OCI-LY1 (cell line): Measurements from ENCODE around the gene TMEM185A.
"Not testable (repeated sequence)": the region's sequence is repeated elsewhere in the genome, so short reads cannot be mapped to it uniquely, and the experiment has no call there.

Experiments
- H2AFZ ChIP-seq: fragments of 200-600 bp; sonication (generic), shearing (Covaris generic); 2 replicates; pipeline ENCODE4 v1.6.0; 2014; ENCODE audit warnings: antibody characterized with exemption, mild to moderate bottlenecking, low read length
- H3F3A ChIP-seq: fragments of 200-600 bp; sonication (generic), shearing (Covaris generic); 2 replicates; pipeline ENCODE4 v1.6.0; 2014; ENCODE audit warnings: mild to moderate bottlenecking, antibody characterized with exemption, low read length, moderate library complexity; ENCODE audit not compliant: insufficient read depth
- H3K27ac ChIP-seq: fragments of 200-600 bp; sonication (generic); 2 replicates; pipeline ENCODE4 v1.5.1; 2014; ENCODE audit warnings: low read length, mixed run types, mild to moderate bottlenecking, low read depth; ENCODE audit not compliant: poor library complexity, severe bottlenecking
- H3K27me3 ChIP-seq: fragments of 200-600 bp; sonication (generic); 2 replicates; pipeline ENCODE4 v1.6.0; 2014; ENCODE audit warnings: antibody characterized with exemption, mild to moderate bottlenecking, low read length, moderate library complexity; ENCODE audit not compliant: insufficient read depth
- H3K36me3 ChIP-seq: fragments of 200-600 bp; sonication (generic); 2 replicates; pipeline ENCODE4 v1.6.1; 2014; ENCODE audit warnings: mild to moderate bottlenecking, antibody characterized with exemption, low read length, moderate library complexity, mixed read lengths; ENCODE audit not compliant: insufficient read depth
- H3K4me1 ChIP-seq: fragments of 200-600 bp; sonication (generic); 2 replicates; pipeline ENCODE4 v1.5.1; 2014; ENCODE audit warnings: mild to moderate bottlenecking, low read length, moderate library complexity; ENCODE audit not compliant: insufficient read depth, severe bottlenecking
- H3K4me2 ChIP-seq: fragments of 200-600 bp; sonication (generic), shearing (Covaris generic); 2 replicates; pipeline ENCODE4 v1.6.1; 2014; ENCODE audit warnings: low read length
- H3K4me3 ChIP-seq: fragments of 200-600 bp; sonication (generic); 2 replicates; pipeline ENCODE4 v1.5.1; 2014; ENCODE audit warnings: low read length, low read depth, mild to moderate bottlenecking, mixed read lengths; ENCODE audit not compliant: poor library complexity, severe bottlenecking
- H3K79me2 ChIP-seq: fragments of 200-600 bp; shearing (Covaris generic); 2 replicates; pipeline ENCODE4 v1.6.1; 2016; ENCODE audit warnings: mixed run types, low read length, mixed read lengths; ENCODE audit not compliant: insufficient read depth
- H3K9ac ChIP-seq: fragments of 200-600 bp; sonication (generic), shearing (Covaris generic); 2 replicates; pipeline ENCODE4 v1.6.1; 2014; ENCODE audit warnings: mild to moderate bottlenecking, low read length, mixed read lengths
- H3K9me2 ChIP-seq: fragments of 200-600 bp; sonication (generic), shearing (Covaris generic); 2 replicates; pipeline ENCODE4 v1.6.1; 2014; ENCODE audit warnings: low read depth, mild to moderate bottlenecking, low read length, mixed read lengths
- H3K9me3 ChIP-seq: fragments of 200-600 bp; shearing (Covaris generic); 2 replicates; pipeline ENCODE4 v1.6.1; 2014; ENCODE audit warnings: low read length, mixed read lengths
- H4K20me1 ChIP-seq: fragments of 200-600 bp; sonication (generic), shearing (Covaris generic); 2 replicates; pipeline ENCODE4 v1.6.0; 2016; ENCODE audit warnings: mild to moderate bottlenecking, low read length; ENCODE audit not compliant: insufficient read depth

The TMEM185A gene

DNA sequence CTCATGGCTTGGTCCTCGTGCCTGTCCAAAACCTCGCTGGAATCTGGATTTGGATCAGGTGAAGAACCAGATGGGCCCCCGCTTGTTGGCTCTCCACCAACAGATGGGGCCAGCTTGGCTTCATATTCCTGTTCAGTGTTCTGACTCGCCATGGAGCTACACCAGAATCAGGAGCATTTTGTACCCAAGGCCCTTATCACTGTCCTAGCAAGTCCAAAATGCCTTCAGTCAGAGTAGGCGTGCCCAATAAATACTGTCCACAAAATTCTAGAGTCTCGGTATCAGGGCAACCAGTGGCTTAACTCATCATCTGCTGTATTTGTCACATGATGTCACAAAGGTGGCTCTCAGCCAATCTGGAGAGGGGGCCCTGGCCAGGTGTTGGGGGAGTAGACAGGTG is 81.9 kb downstream of the TMEM185A start, which contains the start of gene HSFX3:
Gene HSFX3 (minus strand): TSS at position 224 of the 400 bp plus-strand sequence. CDS start 72 bp downstream, at position 152.
- H3K79me2 ChIP-seq, H2AFZ ChIP-seq, H4K20me1 ChIP-seq, H3K4me3 ChIP-seq, H3K27me3 ChIP-seq, H3K36me3 ChIP-seq, H3K9me2 ChIP-seq, H3K4me2 ChIP-seq, H3K9ac ChIP-seq, H3F3A ChIP-seq, H3K9me3 ChIP-seq, H3K27ac ChIP-seq, H3K4me1 ChIP-seq: not testable (repeated sequence)

DNA sequence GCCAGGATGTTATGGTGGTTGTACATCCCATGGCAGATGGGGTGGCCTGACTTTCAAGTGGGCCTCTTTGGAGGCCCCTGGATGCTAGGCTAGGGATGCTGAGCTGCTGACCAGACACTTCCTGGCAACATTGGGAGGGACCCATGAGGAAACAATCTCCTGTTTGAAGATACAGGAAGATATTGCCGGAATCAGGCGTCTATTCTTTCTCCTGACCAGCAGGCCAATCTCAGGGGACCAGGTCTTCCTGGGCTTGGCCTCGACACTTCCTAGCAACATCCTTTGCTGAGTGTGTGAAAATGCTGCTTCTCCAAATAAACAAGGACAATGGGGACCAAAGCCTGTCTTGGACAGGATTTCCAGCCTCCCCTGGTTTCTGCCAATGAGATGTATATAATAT is 83.8 kb downstream of the TMEM185A start:
- H2AFZ ChIP-seq, result not testable (repeated sequence)

DNA sequence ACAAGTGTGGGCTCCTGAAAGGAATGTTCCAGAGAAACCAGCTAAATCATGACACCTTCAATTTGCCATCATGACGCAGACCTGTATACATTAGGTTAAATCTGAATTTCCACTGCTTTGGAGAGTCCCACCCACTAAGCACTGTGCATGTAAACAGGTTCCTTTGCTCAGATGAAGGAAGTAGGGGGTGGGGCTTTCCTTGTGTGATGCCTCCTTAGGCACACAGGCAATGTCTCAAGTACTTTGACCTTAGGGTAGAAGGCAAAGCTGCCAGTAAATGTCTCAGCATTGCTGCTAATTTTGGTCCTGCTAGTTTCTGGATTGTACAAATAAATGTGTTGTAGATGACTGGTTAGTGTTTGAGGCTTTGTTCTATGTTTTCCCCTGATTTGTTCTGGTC is 84.6 kb downstream of the TMEM185A start:
- H3F3A ChIP-seq, H3K4me2 ChIP-seq, H3K9me3 ChIP-seq, H3K79me2 ChIP-seq, H4K20me1 ChIP-seq, H3K4me3 ChIP-seq, H3K27ac ChIP-seq, H3K27me3 ChIP-seq, H3K4me1 ChIP-seq, H3K9ac ChIP-seq, H3K36me3 ChIP-seq, H2AFZ ChIP-seq, H3K9me2 ChIP-seq: not testable (repeated sequence)

More for the DNA sequence above, 83.8 kb downstream of the TMEM185A start:
- not testable (repeated sequence) for H3K4me1 ChIP-seq, H3K79me2 ChIP-seq, H3K27me3 ChIP-seq, H3K4me3 ChIP-seq, H3F3A ChIP-seq, H4K20me1 ChIP-seq, H3K27ac ChIP-seq, H3K9ac ChIP-seq, H3K9me3 ChIP-seq, H3K4me2 ChIP-seq, H3K36me3 ChIP-seq, H3K9me2 ChIP-seq
